Superior temporal gyrus (tissue), 1 donor: ENCODE measurements around the gene ANKRD13C.
"Not testable (repeated sequence)": the region's sequence is repeated elsewhere in the genome, so short reads cannot be mapped to it uniquely, and the experiment has no call there.

Source experiments
- DNase-seq: peaks from one replicate; pipeline ENCODE4 v3.0.0-alpha.2; 2016; ENCODE audit errors: extremely low spot score

The ANKRD13C gene, protein sequence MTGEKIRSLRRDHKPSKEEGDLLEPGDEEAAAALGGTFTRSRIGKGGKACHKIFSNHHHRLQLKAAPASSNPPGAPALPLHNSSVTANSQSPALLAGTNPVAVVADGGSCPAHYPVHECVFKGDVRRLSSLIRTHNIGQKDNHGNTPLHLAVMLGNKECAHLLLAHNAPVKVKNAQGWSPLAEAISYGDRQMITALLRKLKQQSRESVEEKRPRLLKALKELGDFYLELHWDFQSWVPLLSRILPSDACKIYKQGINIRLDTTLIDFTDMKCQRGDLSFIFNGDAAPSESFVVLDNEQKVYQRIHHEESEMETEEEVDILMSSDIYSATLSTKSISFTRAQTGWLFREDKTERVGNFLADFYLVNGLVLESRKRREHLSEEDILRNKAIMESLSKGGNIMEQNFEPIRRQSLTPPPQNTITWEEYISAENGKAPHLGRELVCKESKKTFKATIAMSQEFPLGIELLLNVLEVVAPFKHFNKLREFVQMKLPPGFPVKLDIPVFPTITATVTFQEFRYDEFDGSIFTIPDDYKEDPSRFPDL

DNA sequence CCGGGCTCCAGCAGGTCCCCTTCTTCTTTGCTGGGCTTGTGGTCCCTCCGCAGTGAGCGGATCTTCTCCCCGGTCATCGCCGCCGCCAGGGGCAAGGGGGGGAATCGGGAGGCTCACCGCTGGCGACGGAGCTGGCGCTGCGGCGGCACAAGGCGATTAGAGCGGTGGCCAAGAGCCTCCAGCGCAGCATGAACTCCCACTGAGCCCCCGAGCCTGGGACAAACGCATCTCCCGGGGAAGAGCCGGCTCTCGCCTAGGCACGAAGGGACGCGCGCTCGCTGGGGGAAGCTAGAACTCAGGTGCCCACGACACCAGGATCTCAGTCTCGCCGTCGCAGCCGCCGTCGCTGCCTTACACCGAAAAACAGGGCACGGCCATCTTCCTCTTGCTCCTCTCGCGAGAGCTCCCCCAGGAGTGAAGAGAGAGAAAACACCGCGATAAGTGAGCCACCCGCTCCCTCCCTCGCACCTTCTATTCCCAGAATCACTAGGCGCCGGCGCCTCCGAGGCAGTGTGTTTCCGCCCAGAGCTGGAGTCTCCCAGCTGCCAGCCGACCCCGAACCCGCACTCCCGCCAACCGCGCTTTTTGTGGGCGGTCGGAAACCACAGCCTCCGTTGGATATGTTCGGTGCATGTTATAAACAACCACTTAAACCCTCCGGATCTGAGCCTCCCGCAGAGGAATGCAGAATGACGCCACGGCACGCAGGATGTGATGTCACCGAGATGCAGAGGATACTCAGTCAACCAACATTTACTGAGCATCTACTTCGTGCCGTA is at the start of gene ANKRD13C:
TSS of gene ANKRD13C (minus strand) at position 391 of the 779 bp plus-strand sequence. CDS start at position 77, 314 bp downstream.
- peak; percentile 95 for DNase-seq

GRCh38 chr1:70403759-70404158 is 49.2 kb upstream of the ANKRD13C start:
- DNase-seq = no peak

- no peak for DNase-seq
Observed at GRCh38 chr1:70401974-70402373, 47.5 kb upstream of the ANKRD13C start.

DNA sequence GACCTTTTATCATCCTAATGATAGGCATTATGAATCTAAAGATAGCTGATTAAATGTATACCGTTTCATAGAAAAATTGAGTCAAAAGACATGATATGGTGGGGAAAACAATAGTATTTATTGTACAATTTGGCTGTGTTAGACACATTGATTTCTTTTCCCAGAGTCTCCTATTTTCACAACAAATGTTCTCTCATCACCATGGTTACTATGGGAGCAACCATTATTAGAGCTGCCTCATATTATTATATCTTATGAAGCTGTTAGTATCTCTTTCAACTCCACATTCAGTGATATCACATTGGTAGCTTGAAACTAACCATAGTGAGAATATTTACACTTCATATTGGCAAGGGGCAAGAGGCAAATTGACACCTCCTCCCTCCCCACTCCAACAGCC is 45.8 kb upstream of the ANKRD13C start:
- no peak for DNase-seq

- no peak for DNase-seq
Observed at GRCh38 chr1:70397013-70397412, 42.5 kb upstream of the ANKRD13C start.

GRCh38 chr1:70396607-70397006 is 42.1 kb upstream of the ANKRD13C start:
- DNase-seq = no peak

- DNase-seq = no peak
Observed at GRCh38 chr1:70392626-70393025, 38.1 kb upstream of the ANKRD13C start.

- DNase-seq = no peak
Observed at GRCh38 chr1:70387507-70387906, 33.0 kb upstream of the ANKRD13C start.

DNA sequence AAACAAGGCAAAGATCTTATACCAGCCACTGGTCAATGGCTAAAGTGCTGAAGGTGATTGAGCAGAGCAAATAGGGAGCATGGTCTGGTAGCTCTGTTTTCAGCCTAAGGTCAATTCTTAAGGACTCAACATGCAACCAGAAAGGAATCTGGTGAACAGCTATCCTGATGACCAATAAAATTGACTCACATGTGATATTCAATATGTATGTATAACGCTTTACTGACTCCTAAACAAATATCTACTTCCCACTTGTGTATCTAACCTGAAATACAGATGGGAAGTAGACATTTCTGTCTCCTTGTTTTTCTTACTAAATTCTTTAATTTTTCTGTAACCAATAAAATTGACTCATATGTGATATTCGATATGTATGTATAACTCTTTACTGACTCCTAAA is 31.6 kb upstream of the ANKRD13C start:
- DNase-seq = no peak

DNA sequence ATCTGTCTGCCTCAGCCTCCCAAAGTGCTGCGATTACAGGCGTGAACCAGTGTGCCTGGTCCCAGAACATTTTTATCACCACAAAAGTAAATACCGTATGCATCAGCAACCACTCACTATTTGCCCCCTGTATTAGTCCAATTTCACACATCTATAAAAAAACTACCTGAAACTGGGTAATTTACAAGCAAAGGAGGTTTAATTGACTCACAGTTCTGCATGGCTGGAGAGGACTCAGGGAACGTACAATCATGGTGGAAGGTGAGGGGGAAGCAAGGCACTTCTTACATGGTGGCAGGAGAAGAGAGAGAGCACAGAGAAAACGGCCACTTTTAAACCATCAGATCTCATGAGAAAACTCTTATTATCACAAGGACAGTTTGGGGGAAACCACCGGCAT is 31.0 kb upstream of the ANKRD13C start:
- no peak for DNase-seq

GRCh38 chr1:70384542-70384941 is 30.0 kb upstream of the ANKRD13C start:
- no peak for DNase-seq

DNA sequence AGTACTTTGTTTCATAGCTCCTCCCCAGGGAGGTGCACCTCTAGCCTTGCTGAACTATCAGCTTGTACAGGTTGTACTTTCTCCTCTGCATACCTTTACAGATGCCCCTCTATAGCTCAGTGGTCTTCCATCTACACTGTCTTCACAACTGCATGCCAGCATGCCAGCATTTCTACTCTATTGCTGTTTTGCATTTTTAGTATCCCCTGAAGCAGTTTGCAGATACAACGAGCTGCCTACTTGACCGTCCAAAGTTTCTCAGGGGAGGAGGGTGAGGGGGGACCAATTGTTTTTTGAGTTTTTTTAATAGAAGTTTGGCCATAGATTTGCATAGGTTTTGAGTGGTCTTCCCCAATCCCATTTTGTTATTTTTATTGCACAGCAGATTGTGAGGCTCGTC is 29.0 kb upstream of the ANKRD13C start:
- no peak for DNase-seq

DNA sequence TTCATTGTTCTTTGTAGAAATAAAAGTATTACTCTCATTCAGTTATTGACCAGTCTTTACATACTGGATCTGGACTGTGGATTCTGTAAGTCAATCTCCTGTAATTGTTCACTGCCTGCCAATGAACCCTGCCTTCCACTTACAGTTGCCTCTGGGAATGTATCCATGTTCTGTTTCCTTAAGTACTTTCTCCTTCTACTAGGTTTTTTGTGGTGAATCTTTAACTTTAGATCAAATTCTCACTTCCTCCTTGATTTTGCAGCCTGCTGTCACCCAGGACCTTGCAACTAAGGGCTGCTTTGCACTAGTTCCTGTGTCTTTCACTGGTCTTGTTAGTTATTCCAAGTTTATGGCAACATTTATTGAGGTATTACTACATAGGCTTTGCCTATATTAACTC is 28.2 kb upstream of the ANKRD13C start:
- no peak for DNase-seq

GRCh38 chr1:70376196-70376595 is 21.7 kb upstream of the ANKRD13C start:
- no peak for DNase-seq

GRCh38 chr1:70373580-70373979 is 19.1 kb upstream of the ANKRD13C start:
- DNase-seq = not testable (repeated sequence)

DNA sequence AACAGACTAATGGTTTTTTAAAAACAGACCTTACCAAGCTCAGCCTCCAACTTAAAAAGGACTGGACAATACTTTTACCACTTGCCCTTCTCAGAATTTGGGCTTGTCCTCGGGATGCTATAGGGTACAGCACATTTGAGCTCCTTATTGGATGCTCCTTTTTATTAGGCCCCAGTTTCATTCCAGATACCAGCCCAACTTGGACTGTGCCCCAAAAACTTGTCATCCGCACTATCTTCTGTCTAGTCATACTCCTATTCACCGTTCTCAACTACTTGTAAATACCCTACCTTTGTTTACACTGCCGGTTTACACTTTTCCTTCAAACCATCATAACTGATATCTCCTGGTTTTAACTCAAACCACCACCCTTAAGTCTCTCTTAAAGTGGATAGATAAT is 17.9 kb upstream of the ANKRD13C start:
- no peak for DNase-seq

GRCh38 chr1:70371586-70371985 is 17.1 kb upstream of the ANKRD13C start:
- not testable (repeated sequence) for DNase-seq

DNA sequence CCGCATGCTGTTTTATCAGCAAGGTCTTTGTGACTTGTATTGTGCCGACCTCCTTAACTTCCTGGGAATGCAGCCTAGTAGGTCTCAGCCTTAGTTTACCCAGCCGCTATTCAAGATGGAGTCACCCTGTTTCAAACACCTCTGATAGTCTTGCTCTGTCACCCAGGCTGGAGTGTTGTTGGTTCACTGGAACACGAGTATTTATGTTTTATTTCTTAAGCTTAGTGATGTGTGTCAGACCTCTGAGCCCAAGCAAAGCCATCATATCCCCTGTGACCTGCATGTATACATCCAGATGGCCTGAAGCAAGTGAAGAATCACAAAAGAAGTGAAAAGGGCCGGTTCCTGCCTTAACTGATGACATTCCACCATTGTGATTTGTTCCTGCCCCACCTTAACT is 12.9 kb upstream of the ANKRD13C start:
- not testable (repeated sequence) for DNase-seq

GRCh38 chr1:70366997-70367396 is 12.5 kb upstream of the ANKRD13C start:
- DNase-seq = not testable (repeated sequence)

DNA sequence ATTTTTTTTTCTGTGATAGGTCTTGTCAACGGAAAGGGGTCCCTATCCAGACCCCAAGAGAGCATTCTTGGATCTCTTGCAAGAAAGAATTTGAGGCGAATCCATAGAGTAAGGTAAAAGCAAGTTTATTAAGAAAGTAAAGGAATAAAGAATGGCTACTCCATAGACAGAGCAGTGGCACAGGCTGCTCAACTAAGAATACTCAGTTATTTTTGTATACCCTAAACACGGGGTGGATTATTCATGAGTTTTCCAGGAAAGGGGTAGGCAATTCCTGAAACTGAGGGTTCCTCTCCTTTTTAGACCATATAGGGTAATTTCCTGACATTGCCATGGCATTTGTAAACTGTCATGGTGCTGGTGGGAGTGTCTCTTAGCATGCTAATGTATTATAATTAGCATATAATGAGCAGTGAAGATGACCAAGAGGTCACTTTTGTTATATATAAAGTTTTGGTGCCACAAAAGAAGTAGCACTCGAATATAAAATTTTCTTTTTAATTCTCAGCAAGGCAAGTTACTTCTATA is 12.0 kb upstream of the ANKRD13C start:
- DNase-seq = not testable (repeated sequence)

- DNase-seq = no peak
Observed at GRCh38 chr1:70364439-70364838, 9.9 kb upstream of the ANKRD13C start.

GRCh38 chr1:70361727-70362398 is 7.3 kb upstream of the ANKRD13C start:
- no peak for DNase-seq
